Dedifferentiated amniotic fluid mesenchymal stem cell (primary cell): ENCODE results near the gene FKBP1B.
"Not testable (repeated sequence)": the region's sequence is repeated elsewhere in the genome, so short reads cannot be mapped to it uniquely, and the experiment has no call there.

Experiments used
- DNase-seq: peaks from one replicate; pipeline ENCODE4 v3.0.0-alpha.2; 2016; ENCODE audit errors: extremely low spot score

Gene FKBP1B

GRCh38 chr2:24065341-24065740, 15.8 kb downstream of the FKBP1B start:
- no peak for DNase-seq

GRCh38 chr2:24072259-24072658, 22.7 kb downstream of the FKBP1B start:
- no peak for DNase-seq

GRCh38 chr2:24073816-24074215, 24.3 kb downstream of the FKBP1B start:
- no peak for DNase-seq

- no peak for DNase-seq
These were observed 25.7 kb downstream of the FKBP1B start for GRCh38 chr2:24075259-24075658.

- DNase-seq = peak; percentile 97
These were observed 26.6 kb downstream of the FKBP1B start, which contains the start of gene SF3B6 for GRCh38 chr2:24075915-24076848. SF3B6 (minus strand) TSS chr2:24076326; CDS start chr2:24076229, 97 bp downstream.

- DNase-seq = no peak
These were observed 27.5 kb downstream of the FKBP1B start for GRCh38 chr2:24076849-24077534.

GRCh38 chr2:24077535-24077877, 28.0 kb downstream of the FKBP1B start:
- DNase-seq = no peak

- no peak for DNase-seq
These were observed 28.3 kb downstream of the FKBP1B start for GRCh38 chr2:24077879-24078278.

- DNase-seq = no peak
These were observed 31.2 kb downstream of the FKBP1B start for GRCh38 chr2:24080701-24081100.

GRCh38 chr2:24082787-24083566, 33.4 kb downstream of the FKBP1B start:
- DNase-seq = no peak

- peak; percentile 50 for DNase-seq
These were observed 34.2 kb downstream of the FKBP1B start for GRCh38 chr2:24083567-24084385.

GRCh38 chr2:24084386-24085199, 35.1 kb downstream of the FKBP1B start, which contains the start of gene TP53I3:
TP53I3 (minus strand) TSS chr2:24084834; CDS start chr2:24084326, 508 bp downstream.
- DNase-seq = peak; percentile 80

- no peak for DNase-seq
These were observed 35.6 kb downstream of the FKBP1B start for GRCh38 chr2:24085200-24085489.

GRCh38 chr2:24086241-24086640, 36.7 kb downstream of the FKBP1B start:
- no peak for DNase-seq

GRCh38 chr2:24087032-24087431, 37.5 kb downstream of the FKBP1B start:
- no peak for DNase-seq

GRCh38 chr2:24088821-24089359, 39.3 kb downstream of the FKBP1B start:
- DNase-seq = no peak

GRCh38 chr2:24093270-24093669, 43.7 kb downstream of the FKBP1B start:
- DNase-seq = not testable (repeated sequence)

GRCh38 chr2:24095171-24095677, 45.7 kb downstream of the FKBP1B start:
- DNase-seq = not testable (repeated sequence)

GRCh38 chr2:24100732-24101131, 51.2 kb downstream of the FKBP1B start:
- DNase-seq = not testable (repeated sequence)

GRCh38 chr2:24101992-24102391, 52.5 kb downstream of the FKBP1B start:
- DNase-seq = no peak
